HepG2 (cell line): ENCODE results near the gene WBP1. TPM values are rescaled to one million over a fixed set of nuclear protein-coding genes. Genes with fewer than 3 reads are reported as not detected.
A peak's percentile ranks its signal among the peaks of the same experiment; 100 is the strongest.

Experiments used
- ETV5 ChIP-seq: IDR thresholded peaks from 2 replicates; pipeline ENCODE4 v1.6.1; 2018; ENCODE audit warnings: missing biosample characterization, missing genetic modification reagents, inconsistent platforms, borderline replicate concordance
- FOXO1 ChIP-seq: sonication (generic); formaldehyde crosslinking; IDR thresholded peaks from 2 replicates; pipeline ENCODE4 v1.4.0; 2020; ENCODE audit warnings: missing genetic modification reagents
- GTF3A ChIP-seq: sonication (generic); formaldehyde crosslinking; conservative IDR thresholded peaks from 2 replicates; pipeline ENCODE4 v1.4.0; 2020; ENCODE audit warnings: mild to moderate bottlenecking, missing genetic modification reagents
- IRF2 ChIP-seq: IDR thresholded peaks from 2 replicates; pipeline ENCODE4 v1.6.1; 2018; ENCODE audit warnings: missing genetic modification reagents, missing compliant biosample characterization
- KAT8 ChIP-seq: IDR thresholded peaks from 2 replicates; pipeline ENCODE4 v1.6.1; 2016; ENCODE audit warnings: missing genetic modification reagents, missing compliant biosample characterization
- MIXL1 ChIP-seq: IDR thresholded peaks from 2 replicates; pipeline ENCODE4 v1.6.1; 2016
- MTA1 ChIP-seq: sonication (generic); formaldehyde crosslinking; IDR thresholded peaks from 2 replicates; pipeline ENCODE4 v1.4.0; 2020; ENCODE audit warnings: missing genetic modification reagents, mild to moderate bottlenecking, borderline replicate concordance
- PHF5A ChIP-seq: IDR thresholded peaks from one replicate; pipeline ENCODE4 v1.6.1; 2018; ENCODE audit warnings: low read depth, missing genetic modification reagents; ENCODE audit not compliant: unreplicated experiment
- RBFOX2 ChIP-seq: fragments of 200-400 bp; formaldehyde crosslinking; IDR thresholded peaks from 2 replicates; pipeline ENCODE4 v1.6.1; 2017; ENCODE audit warnings: low read depth, mild to moderate bottlenecking, low read length
- SMC3 ChIP-seq: IDR thresholded peaks from 2 replicates; pipeline ENCODE4 v1.6.1; 2011; ENCODE audit warnings: low read length, improper control_type of control experiment
- STAT5B ChIP-seq: sonication (generic); formaldehyde crosslinking; IDR thresholded peaks from 2 replicates; pipeline ENCODE4 v1.4.0; 2020; ENCODE audit warnings: missing genetic modification reagents
- ZNF260 ChIP-seq: sonication (generic); formaldehyde crosslinking; IDR thresholded peaks from 2 replicates; pipeline ENCODE4 v1.4.0; 2020; ENCODE audit warnings: missing genetic modification reagents, low read depth, mild to moderate bottlenecking, borderline replicate concordance
- ZNF501 ChIP-seq: sonication (generic); formaldehyde crosslinking; IDR thresholded peaks from 2 replicates; pipeline ENCODE4 v1.5.1; 2020; ENCODE audit warnings: mild to moderate bottlenecking, moderate library complexity, missing genetic modification reagents
- ZNF788 ChIP-seq: sonication (generic); formaldehyde crosslinking; IDR thresholded peaks from 2 replicates; pipeline ENCODE4 v1.5.0; 2020; ENCODE audit warnings: mild to moderate bottlenecking, missing genetic modification reagents, borderline replicate concordance
- ZZZ3 ChIP-seq: sonication (generic); formaldehyde crosslinking; IDR thresholded peaks from 2 replicates; pipeline ENCODE4 v1.4.0; 2020; ENCODE audit warnings: missing genetic modification reagents, mild to moderate bottlenecking, borderline replicate concordance
- polyA plus RNA-seq, 8 experiments: library from polyadenylated mRNA; depleted of rRNA in 3 of 8; stranded (reverse) in 7 of 8; unstranded in 1 of 8; fragments of >200 nt; fragmentation: Illumina TruSeq in 4 of 8; extraction: Trizol in 4 of 8; gene quantifications; 2 replicates each; pipeline versions ENCODE4 v1.2.1 to v1.2.3, GENCODE V29; 2011 to 2016; ENCODE audit warnings: low read depth in 4 of 8, missing spikeins in 1 of 8, mixed read lengths in 1 of 8; ENCODE audit not compliant: insufficient read depth in 1 of 8
- total RNA-seq, 5 experiments: library from RNA; depleted of rRNA; stranded (reverse); fragments of >200 nt; fragmentation: Illumina TruSeq; extraction: Trizol; gene quantifications; 2 replicates each; pipeline ENCODE4 v1.2.3, GENCODE V29; 2016; ENCODE audit warnings: low read depth in 1 of 5
- TF ChIP-seq, protein P1 (sequence below): sonication (generic); formaldehyde crosslinking; IDR thresholded peaks from 2 replicates; pipeline ENCODE4 v1.8.0; 2022; ENCODE audit warnings: mild to moderate bottlenecking, missing genetic modification reagents, borderline replicate concordance
- TF ChIP-seq, protein P2 (sequence below): sonication (generic); formaldehyde crosslinking; IDR thresholded peaks from 2 replicates; pipeline ENCODE4 v1.5.0; 2020; ENCODE audit warnings: missing genetic modification reagents
- TF ChIP-seq, protein P3 (sequence below): fragments of 450-650 bp; IDR thresholded peaks from 2 replicates; pipeline ENCODE4 v1.6.1; 2017; ENCODE audit warnings: mild to moderate bottlenecking
- TF ChIP-seq, protein P4 (sequence below): sonication (generic); formaldehyde crosslinking; IDR thresholded peaks from 2 replicates; pipeline ENCODE4 v1.5.1; 2020; ENCODE audit warnings: mild to moderate bottlenecking, moderate library complexity, missing genetic modification reagents
- TF ChIP-seq, protein P5 (sequence below): sonication (generic); formaldehyde crosslinking; conservative IDR thresholded peaks from 2 replicates; pipeline ENCODE4 v1.4.0; 2020; ENCODE audit warnings: missing genetic modification reagents

The WBP1 gene
- total and polyA plus RNA-seq, 2 of the 13 experiments (the other 11 are each of a cell fraction or from before 2014, with no cell fraction given), result 38.8 to 85.7 TPM

DNA sequence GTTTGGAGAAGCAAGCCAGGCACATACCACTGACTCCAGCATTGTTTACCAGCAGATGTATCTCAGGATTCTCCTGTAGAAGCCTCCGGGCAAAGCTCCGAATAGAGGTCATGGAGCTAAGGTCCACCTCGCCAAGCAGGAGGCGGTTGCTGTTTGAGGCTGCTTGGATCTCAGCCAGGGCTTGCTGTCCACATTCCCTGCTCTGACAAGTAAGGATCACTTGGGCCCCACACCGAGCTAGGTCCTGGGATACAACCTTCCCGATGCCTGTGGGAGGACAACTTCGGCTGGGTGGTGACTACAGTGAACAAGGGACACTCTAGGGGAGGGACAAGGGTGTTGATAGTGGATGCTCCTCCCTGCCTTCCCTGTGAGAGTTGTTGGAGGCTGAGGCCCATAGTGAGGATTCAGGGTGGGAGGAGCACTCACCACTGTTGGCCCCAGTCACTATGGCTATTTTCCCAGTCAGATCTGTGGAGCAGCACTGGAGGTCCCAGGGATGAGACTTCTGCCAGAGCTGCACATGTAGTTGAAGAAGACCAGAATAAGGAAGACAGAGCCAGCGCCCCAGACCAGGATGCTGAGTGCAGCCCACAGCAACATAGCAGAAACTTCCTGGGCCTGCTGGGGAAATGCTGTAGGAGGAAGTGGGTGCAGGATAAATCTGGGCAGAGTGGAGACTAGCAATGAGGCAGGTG lies 45.1 kb upstream of the WBP1 start (continued):
- TF ChIP-seq RBFOX2 (no peak), IRF2 (CRISPR knock-in tag) (peak; percentile 55; the same call in 1 of the 2 replicates), MTA1 (no peak), PHF5A (CRISPR knock-in tag) (no peak), FOXO1 (CRISPR knock-in tag) (no peak; the same call in 1 of the 2 replicates), STAT5B (CRISPR knock-in tag) (no peak), ZZZ3 (CRISPR knock-in tag) (no peak), ZNF501 (peak; percentile 12; the same call in 1 of the 2 replicates), KAT8 (CRISPR knock-in tag) (no peak), ZNF260 (no peak), GTF3A (CRISPR knock-in tag) (no peak), ZNF788 (CRISPR knock-in tag) (peak; percentile 65; the same call in 1 of the 2 replicates), ETV5 (no peak), SMC3 (no peak), MIXL1 (CRISPR knock-in tag) (0 out of 2 replicates have a peak, but pooled peaks have one; percentile 28)
- TF ChIP-seq, protein P1, sequence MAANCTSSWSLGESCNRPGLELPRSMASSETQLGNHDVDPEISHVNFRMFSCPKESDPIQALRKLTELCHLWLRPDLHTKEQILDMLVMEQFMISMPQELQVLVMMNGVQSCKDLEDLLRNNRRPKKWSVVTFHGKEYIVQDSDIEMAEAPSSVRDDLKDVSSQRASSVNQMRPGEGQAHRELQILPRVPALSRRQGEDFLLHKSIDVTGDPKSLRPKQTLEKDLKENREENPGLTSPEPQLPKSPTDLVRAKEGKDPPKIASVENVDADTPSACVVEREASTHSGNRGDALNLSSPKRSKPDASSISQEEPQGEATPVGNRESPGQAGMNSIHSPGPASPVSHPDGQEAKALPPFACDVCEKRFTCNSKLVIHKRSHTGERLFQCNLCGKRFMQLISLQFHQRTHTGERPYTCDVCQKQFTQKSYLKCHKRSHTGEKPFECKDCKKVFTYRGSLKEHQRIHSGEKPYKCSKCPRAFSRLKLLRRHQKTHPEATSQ (CRISPR knock-in tag), result no peak
- TF ChIP-seq, protein P2, sequence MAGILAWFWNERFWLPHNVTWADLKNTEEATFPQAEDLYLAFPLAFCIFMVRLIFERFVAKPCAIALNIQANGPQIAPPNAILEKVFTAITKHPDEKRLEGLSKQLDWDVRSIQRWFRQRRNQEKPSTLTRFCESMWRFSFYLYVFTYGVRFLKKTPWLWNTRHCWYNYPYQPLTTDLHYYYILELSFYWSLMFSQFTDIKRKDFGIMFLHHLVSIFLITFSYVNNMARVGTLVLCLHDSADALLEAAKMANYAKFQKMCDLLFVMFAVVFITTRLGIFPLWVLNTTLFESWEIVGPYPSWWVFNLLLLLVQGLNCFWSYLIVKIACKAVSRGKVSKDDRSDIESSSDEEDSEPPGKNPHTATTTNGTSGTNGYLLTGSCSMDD, result no peak
- TF ChIP-seq, protein P3, sequence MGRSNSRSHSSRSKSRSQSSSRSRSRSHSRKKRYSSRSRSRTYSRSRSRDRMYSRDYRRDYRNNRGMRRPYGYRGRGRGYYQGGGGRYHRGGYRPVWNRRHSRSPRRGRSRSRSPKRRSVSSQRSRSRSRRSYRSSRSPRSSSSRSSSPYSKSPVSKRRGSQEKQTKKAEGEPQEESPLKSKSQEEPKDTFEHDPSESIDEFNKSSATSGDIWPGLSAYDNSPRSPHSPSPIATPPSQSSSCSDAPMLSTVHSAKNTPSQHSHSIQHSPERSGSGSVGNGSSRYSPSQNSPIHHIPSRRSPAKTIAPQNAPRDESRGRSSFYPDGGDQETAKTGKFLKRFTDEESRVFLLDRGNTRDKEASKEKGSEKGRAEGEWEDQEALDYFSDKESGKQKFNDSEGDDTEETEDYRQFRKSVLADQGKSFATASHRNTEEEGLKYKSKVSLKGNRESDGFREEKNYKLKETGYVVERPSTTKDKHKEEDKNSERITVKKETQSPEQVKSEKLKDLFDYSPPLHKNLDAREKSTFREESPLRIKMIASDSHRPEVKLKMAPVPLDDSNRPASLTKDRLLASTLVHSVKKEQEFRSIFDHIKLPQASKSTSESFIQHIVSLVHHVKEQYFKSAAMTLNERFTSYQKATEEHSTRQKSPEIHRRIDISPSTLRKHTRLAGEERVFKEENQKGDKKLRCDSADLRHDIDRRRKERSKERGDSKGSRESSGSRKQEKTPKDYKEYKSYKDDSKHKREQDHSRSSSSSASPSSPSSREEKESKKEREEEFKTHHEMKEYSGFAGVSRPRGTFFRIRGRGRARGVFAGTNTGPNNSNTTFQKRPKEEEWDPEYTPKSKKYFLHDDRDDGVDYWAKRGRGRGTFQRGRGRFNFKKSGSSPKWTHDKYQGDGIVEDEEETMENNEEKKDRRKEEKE, result no peak
- TF ChIP-seq, protein P4, sequence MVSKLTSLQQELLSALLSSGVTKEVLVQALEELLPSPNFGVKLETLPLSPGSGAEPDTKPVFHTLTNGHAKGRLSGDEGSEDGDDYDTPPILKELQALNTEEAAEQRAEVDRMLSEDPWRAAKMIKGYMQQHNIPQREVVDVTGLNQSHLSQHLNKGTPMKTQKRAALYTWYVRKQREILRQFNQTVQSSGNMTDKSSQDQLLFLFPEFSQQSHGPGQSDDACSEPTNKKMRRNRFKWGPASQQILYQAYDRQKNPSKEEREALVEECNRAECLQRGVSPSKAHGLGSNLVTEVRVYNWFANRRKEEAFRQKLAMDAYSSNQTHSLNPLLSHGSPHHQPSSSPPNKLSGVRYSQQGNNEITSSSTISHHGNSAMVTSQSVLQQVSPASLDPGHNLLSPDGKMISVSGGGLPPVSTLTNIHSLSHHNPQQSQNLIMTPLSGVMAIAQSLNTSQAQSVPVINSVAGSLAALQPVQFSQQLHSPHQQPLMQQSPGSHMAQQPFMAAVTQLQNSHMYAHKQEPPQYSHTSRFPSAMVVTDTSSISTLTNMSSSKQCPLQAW (CRISPR knock-in tag), result no peak
- TF ChIP-seq, protein P5, sequence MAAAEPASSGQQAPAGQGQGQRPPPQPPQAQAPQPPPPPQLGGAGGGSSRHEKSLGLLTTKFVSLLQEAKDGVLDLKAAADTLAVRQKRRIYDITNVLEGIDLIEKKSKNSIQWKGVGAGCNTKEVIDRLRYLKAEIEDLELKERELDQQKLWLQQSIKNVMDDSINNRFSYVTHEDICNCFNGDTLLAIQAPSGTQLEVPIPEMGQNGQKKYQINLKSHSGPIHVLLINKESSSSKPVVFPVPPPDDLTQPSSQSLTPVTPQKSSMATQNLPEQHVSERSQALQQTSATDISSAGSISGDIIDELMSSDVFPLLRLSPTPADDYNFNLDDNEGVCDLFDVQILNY (CRISPR knock-in tag), result no peak
